IPS-11a (cell line): Measurements from ENCODE around the gene NID2.

Experiments used
- H3K4me3 ChIP-seq: one replicate; pipeline ENCODE4 v1.5.1; 2013; ENCODE audit warnings: low read depth, low read length, control low read depth

Gene NID2

GRCh38 chr14:52026901-52027300 lies 42.0 kb downstream of the NID2 start:
- H3K4me3 ChIP-seq: no peak overlapping the region

GRCh38 chr14:52026017-52026660 lies 42.7 kb downstream of the NID2 start:
- no peak overlapping the region for H3K4me3 ChIP-seq

GRCh38 chr14:52025310-52025709 lies 43.5 kb downstream of the NID2 start:
- H3K4me3 ChIP-seq: no peak overlapping the region

GRCh38 chr14:52023518-52023917 lies 45.3 kb downstream of the NID2 start:
- H3K4me3 ChIP-seq: no peak overlapping the region

- no peak overlapping the region for H3K4me3 ChIP-seq
Measured at GRCh38 chr14:52021957-52022600, 46.8 kb downstream of the NID2 start.

GRCh38 chr14:52020866-52021717 lies 47.8 kb downstream of the NID2 start:
- H3K4me3 ChIP-seq: no peak overlapping the region

- H3K4me3 ChIP-seq: no peak overlapping the region
Measured at GRCh38 chr14:52020161-52020714, 48.6 kb downstream of the NID2 start.

- H3K4me3 ChIP-seq: no peak overlapping the region
Measured at GRCh38 chr14:52018970-52019369, 49.9 kb downstream of the NID2 start.

- H3K4me3 ChIP-seq: no peak overlapping the region
Measured at GRCh38 chr14:52018252-52018651, 50.6 kb downstream of the NID2 start.

- no peak overlapping the region for H3K4me3 ChIP-seq
Measured at GRCh38 chr14:52015411-52016030, 53.3 kb downstream of the NID2 start.

- H3K4me3 ChIP-seq: no peak overlapping the region
Measured at GRCh38 chr14:52014601-52015267, 54.1 kb downstream of the NID2 start.

- H3K4me3 ChIP-seq: no peak overlapping the region
Measured at GRCh38 chr14:52013984-52014600, 54.8 kb downstream of the NID2 start.

- no peak overlapping the region for H3K4me3 ChIP-seq
Measured at GRCh38 chr14:52012635-52013034, 56.2 kb downstream of the NID2 start.

GRCh38 chr14:52011523-52011922 lies 57.3 kb downstream of the NID2 start:
- no peak overlapping the region for H3K4me3 ChIP-seq

GRCh38 chr14:52010173-52010693 lies 58.6 kb downstream of the NID2 start:
- H3K4me3 ChIP-seq: no peak overlapping the region

GRCh38 chr14:52008136-52008535 lies 60.7 kb downstream of the NID2 start:
- no peak overlapping the region for H3K4me3 ChIP-seq

GRCh38 chr14:52007637-52008036 lies 61.2 kb downstream of the NID2 start:
- no peak overlapping the region for H3K4me3 ChIP-seq

GRCh38 chr14:52007211-52007610 lies 61.6 kb downstream of the NID2 start:
- H3K4me3 ChIP-seq: no peak overlapping the region

- H3K4me3 ChIP-seq: no peak overlapping the region
Measured at GRCh38 chr14:52006361-52006760, 62.5 kb downstream of the NID2 start.

GRCh38 chr14:52005625-52006024 lies 63.2 kb downstream of the NID2 start:
- no peak overlapping the region for H3K4me3 ChIP-seq
